22Rv1 (cell line): ENCODE data around the gene NR2C1.

Source experiments
- H3K27ac ChIP-seq: fragments of 450-650 bp; 2 replicates; pipeline ENCODE4 v1.5.1; 2017
- ZFX ChIP-seq: fragments of 450-650 bp; IDR thresholded peaks from 2 replicates; pipeline ENCODE4 v1.6.1; 2017; ENCODE audit warnings: antibody characterized with exemption, borderline replicate concordance
- TF ChIP-seq, protein P1 (sequence below): fragments of 450-650 bp; IDR thresholded peaks from 2 replicates; pipeline ENCODE4 v1.5.1; 2017; ENCODE audit warnings: mild to moderate bottlenecking

Gene NR2C1

DNA sequence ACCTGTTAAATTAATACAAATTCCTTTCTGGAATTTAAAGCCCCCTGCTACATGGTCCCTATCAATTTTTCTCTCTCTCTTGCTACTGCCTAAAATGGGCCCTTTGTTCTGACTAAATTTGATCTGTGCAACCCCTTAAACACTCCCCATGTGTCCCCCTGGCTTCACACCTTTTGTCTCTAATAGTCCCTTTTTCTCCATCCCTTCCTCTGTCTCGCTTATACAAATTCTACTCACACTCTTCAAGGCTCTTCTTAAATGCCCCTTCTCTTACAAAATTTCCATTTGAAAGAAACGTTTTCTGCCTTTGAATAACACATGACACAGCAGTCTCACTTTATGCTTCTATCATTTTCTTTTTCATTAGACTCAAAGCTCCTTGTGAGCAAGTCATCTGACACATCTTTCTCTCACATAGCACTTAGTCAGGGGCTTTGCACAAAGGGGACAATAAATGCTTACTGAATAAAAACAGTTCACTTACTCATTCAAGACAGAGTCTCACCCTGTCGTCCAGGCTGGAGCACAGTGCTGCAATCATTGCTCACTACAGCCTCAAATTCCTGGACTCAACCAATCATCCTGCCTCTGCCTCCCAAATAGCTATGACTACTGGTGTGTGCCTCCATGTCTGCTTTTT is 41.5 kb upstream of the NR2C1 start:
- H3K27ac ChIP-seq: no peak overlapping the region

GRCh38 chr12:95107362-95107761 is 33.9 kb upstream of the NR2C1 start:
- no peak for TF ChIP-seq ZFX
- TF ChIP-seq, protein P1, sequence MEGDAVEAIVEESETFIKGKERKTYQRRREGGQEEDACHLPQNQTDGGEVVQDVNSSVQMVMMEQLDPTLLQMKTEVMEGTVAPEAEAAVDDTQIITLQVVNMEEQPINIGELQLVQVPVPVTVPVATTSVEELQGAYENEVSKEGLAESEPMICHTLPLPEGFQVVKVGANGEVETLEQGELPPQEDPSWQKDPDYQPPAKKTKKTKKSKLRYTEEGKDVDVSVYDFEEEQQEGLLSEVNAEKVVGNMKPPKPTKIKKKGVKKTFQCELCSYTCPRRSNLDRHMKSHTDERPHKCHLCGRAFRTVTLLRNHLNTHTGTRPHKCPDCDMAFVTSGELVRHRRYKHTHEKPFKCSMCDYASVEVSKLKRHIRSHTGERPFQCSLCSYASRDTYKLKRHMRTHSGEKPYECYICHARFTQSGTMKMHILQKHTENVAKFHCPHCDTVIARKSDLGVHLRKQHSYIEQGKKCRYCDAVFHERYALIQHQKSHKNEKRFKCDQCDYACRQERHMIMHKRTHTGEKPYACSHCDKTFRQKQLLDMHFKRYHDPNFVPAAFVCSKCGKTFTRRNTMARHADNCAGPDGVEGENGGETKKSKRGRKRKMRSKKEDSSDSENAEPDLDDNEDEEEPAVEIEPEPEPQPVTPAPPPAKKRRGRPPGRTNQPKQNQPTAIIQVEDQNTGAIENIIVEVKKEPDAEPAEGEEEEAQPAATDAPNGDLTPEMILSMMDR: no peak
- no peak overlapping the region for H3K27ac ChIP-seq

More for the DNA sequence above, 41.5 kb upstream of the NR2C1 start:
- TF ChIP-seq ZFX: no peak
- TF ChIP-seq, protein P1: no peak

- no peak overlapping the region for H3K27ac ChIP-seq
These were observed 32.1 kb upstream of the NR2C1 start for GRCh38 chr12:95105540-95105939.

DNA sequence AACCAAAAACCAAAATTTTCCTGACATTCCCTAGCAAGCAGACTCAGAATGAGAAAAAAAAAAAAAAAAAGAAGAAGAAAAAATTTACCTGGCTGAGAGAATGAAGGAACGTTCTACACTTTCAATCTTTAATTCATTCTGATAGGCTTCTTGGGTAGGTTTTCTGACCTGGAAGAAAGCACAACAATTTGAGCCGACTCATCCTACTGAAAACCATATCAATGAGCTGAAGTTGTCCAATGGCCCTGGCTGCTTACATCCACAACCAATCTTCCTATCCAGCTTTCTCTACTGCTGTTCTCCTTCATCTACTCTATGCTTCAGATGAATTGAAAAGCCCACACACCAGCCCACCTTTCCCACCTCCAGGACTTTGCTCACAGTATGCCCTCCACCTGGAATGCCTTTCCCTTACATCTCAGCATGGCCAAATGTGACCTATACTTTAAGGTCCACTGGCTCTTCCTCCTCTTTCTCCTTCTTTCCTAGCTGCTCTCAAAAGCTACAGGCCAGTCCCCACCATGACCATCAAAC is 31.6 kb upstream of the NR2C1 start:
- no peak overlapping the region for H3K27ac ChIP-seq

More at GRCh38 chr12:95105540-95105939, 32.1 kb upstream of the NR2C1 start:
- TF ChIP-seq, protein P1: no peak
- no peak for TF ChIP-seq ZFX

GRCh38 chr12:95102916-95103671 is 29.7 kb upstream of the NR2C1 start:
- TF ChIP-seq, protein P1: no peak
- no peak for TF ChIP-seq ZFX
- H3K27ac ChIP-seq: peak overlapping the region; percentile 85

More for the DNA sequence above, 31.6 kb upstream of the NR2C1 start:
- TF ChIP-seq ZFX: no peak
- TF ChIP-seq, protein P1: no peak

- H3K27ac ChIP-seq: peak overlapping the region; percentile 85
These were observed 28.5 kb upstream of the NR2C1 start for GRCh38 chr12:95101957-95102356.

DNA sequence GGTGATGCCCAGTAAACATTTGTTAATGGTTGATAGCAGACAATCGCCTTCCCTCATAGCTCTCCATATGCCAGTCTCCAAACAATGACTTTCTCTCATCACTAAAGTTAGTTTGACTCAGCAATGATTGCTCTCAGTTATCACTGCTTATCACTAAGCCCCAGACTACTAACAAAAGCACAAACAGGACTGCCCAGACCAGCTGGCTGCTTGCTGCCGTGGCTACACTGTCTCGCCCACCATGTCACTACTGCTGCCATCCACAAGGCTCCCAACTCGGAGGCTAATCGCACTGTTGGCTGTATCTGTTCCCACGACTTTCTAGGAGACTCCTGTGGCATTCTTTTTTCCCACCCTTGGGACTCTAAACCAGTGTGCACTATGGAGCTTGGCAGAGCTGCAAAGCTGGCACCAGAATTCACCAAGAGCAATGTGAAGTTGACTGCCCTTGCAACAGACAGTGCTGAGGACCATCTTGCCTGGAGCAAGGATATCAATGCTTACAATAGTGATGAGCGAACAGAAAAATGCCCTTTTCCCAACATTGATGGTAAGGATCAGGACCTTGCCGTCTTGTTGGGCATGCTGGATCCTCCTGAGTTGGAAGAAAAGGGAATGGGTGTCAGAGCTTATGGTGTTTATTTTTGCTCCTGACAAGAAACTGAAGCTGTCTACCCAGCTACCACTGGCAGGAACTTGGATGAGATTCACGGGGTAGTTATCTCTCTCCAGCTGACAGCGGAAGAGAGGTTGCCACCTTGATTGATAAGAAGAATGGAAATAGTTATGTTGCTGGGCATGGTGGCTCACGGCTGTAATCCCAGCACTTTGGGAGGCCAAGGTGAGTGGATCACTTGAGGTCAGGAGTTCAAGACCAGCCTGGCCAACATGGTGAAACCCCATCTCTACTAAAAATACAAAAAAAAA is 27.1 kb upstream of the NR2C1 start:
- TF ChIP-seq, protein P1: no peak
- TF ChIP-seq ZFX: no peak
- no peak overlapping the region for H3K27ac ChIP-seq
